Stimulated activated CD8-positive, alpha-beta memory T cell treated with anti-CD3 and anti-CD28 coated beads, Interleukin-7, amount 100 ng/mL, for 1 hour (primary cell): Measurements from ENCODE around the gene PPP2R5B.

ENCODE experiments used
- DNase-seq, 2 donors: peaks; one replicate each; pipeline ENCODE4 v3.0.0-alpha.2; 2020; ENCODE audit warnings: low read depth in 2 of 2

The PPP2R5B gene

DNA sequence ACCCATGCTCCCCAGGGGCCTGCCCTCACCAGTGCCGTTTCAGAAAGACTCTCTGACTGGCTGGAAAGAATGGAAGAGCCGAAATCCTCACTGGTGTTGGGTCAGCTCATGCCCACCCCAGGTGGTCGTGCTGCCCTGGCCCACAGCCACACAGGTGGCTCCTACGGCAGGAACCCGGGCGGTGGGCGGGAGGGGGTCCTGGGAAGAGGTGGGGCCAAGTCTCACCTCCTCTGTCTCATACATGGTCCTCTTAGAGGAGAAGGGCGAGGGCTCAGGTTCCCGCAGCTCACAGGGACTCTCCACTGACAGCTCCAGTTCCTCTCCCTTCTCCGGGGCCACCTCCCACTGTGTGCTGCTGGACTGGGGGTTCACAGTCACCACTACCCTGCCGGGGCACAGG is 15.7 kb upstream of the PPP2R5B start:
- DNase-seq, result no peak

DNA sequence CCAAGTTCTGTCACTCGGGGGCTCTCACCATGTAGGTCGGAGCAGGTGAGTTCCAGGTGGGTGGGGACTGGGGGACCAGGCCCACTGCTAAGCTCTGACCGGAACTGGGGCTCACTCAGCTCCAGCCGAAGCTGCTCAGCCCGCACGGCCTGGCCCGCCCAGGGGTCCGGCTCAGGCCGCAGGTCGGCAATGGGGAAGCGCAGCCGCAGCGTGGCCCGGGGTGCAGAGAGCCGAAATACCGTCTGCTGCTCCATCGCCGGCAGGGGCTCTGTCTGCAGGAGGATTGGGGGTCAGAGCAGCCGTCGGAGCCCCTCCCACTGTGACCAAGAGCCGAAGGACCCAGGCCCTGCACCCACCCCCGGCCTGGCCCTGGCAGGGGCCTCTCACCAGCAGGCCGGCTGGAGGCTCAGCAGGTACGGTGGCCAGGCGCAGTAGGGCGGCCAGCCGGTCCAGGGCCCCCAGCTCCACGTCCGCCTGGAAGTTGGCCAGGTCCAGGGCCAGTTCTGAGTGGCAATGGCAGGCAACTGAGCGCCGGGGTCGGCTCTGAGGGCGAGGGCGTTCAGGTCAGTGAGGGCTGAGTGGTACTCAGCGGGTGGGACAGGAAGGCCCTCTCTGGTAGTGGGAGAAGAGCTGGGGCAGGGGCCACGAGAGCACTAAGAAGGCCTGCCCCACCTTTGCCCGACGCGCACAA is 14.7 kb upstream of the PPP2R5B start:
- DNase-seq, result no peak

DNA sequence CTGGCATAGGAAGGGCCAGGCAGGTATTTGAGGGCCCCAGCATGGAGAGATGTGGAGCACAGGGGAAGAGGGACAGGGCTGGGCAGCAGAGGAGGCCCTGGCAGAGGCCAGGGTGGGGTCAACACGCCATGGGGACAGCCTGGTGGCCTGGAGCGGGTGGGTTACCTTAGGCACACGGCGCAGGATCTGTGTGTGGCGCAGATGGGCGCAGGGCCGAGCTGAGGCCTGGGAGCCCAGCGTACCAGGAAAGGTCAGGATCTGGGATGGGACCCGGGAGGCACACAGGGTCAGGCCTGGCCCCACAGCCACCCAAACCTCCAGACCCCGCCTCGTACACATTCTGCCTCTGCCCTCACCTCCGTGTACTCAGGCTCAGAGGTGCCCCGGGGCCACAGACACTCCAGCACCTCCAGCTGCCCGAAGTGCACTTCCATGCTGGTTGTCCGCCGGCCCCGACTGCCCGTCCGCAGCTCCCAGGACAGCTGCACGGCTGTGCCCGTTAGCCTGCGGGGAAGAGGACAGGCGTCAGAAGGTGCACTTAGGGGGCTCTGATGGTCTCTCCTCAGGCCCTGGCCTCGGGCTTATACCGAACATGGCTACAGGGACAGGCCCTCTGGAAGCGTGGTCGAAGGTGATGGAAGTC is 13.9 kb upstream of the PPP2R5B start:
- DNase-seq, result no peak

DNA sequence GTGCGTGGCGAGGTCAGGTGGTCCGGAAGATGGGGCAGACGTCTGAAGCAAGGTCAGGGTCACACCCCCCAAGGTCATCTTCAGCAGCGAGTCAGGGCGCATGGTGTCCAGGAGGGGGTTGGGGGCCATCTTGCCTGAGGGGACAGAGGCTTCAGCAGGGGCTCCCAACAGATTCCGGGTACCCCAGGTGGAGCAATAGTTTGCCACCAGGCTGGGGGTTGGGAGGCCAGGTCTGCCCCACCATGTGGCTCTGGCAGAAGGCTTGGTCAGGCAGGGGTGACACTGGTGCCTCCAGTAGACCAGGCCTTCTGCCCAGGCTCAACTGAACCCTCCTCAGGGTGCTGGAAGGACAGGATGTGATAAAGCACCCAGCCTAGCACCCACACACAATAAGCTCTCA is 13.3 kb upstream of the PPP2R5B start:
- no peak for DNase-seq

DNA sequence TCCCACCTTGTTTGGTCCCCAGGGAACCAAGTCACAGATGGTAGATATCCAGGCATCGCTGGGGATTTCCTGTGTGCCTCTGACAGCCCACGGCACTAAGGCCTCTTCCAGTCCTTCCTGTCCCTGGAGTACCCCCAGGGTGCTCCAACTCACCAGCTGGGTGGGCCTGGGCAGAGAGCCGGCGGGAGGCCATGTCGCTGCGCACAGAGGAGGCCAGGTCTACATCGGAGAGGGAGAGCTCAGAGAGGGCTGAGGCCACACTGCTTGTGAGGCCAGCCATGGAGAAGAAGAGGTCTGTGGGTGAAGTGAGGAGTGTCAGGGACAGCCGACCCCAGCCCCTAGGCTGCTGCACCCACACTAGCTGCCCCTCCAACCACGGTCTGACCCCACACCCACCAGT is 12.8 kb upstream of the PPP2R5B start:
- DNase-seq, result no peak

DNA sequence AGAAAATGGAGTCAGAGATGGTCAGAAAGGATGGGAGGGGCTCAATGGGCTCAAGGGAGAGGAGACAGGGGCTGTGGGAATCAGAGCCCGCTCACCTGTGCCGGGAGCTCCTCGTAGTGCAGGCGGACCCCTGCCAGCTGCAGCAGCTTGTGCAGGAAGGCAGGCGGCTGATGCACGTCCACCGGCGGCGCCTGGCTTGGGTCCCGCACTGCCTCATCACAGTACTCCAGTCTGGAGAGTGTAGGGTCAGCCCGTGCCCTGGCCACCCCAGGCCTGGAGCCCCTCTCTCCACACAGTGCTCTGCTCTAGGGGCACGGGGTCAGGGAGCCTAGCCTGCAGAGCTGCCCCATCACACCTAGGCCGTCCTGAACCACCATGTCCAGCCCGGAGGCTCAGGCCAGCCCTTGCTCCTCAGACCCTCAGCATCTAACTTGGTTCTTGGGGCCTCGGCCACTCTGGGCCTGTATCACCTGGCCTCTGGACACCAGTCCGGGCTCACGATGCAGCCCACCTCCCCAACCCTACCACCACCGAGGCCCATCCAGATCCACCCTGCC is 11.2 kb upstream of the PPP2R5B start:
- no peak for DNase-seq

DNA sequence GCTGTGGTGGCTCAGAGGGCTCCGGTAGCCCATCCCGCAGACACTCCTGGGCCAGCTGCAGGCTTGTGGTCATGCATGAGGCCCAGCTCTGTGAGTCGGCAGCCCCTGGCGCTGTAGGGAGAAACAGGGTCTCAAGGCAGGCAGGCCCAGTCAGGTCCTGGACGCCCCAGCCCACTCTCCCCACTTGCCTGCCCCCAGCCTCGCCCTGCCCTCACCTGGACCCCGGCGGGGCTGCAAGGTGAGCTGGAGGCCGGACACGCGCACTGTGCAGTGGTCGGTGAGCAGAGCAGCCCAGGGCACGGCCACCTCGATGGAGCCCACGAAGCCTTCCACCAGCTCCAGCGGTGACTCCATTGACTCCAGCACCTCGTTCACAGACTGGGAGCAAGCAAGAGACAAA is 10.4 kb upstream of the PPP2R5B start:
- DNase-seq, result no peak

DNA sequence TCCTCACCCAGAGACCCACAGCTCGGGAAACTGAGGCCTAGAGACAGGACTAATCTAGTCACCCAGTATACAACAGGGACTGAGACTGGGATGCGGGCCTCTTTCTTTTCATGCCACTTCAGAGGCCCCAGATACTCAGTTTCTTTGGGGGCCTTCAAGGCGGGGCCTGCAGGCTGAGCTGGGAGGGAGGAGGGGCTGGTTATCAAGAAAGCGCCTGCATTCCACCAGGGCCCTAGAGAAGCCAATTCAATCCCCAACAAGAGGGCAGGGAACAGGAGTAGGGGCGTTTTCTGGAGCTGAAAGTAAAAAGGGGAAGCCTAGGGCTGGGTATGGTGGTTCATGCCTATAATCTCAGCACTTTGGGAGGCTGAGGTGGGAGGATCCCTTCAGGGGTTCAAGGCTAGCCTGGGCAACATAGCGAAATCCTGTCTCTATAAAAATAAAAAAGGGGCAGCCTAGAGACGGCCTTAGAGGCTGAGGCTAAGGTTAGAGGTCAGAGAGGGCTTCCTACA is 9.1 kb upstream of the PPP2R5B start:
- DNase-seq, result no peak

DNA sequence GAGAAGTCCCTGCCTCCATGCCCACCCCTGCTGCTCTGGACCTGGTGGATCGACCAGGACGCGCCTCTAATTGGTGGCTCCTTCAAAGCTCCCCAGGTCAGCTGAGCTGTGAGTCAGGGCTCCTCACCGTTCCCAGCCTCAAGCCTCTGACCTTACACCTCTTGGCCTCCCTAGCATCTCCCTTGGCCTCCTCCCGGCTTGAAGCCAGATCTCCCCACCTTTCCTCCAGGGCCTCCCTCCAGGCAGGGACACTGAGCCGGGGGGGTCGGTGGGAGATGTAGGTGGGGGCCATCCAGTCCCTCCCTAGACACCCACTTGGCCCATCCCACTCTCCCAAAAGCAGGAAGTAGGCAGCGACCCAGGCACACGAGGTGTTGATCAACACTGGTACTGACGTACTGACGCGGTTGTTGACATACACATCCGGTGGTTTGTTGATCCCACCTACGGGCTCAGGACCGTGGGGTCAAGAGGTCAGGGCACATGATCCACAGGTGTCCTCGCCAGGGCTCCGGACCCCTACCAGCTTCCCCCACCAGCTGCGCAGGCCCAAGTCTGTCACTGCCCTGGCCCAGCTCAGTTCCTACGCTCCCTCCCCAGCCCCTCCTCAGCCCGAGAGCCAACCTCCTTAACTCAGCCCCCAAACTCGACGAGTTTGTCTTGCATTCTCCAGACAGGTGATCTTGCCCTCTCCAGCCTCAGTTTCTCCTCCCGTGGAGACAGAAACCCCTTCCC is 8.3 kb upstream of the PPP2R5B start:
- DNase-seq, result peak in 1 of 2 donors; percentile 8

DNA sequence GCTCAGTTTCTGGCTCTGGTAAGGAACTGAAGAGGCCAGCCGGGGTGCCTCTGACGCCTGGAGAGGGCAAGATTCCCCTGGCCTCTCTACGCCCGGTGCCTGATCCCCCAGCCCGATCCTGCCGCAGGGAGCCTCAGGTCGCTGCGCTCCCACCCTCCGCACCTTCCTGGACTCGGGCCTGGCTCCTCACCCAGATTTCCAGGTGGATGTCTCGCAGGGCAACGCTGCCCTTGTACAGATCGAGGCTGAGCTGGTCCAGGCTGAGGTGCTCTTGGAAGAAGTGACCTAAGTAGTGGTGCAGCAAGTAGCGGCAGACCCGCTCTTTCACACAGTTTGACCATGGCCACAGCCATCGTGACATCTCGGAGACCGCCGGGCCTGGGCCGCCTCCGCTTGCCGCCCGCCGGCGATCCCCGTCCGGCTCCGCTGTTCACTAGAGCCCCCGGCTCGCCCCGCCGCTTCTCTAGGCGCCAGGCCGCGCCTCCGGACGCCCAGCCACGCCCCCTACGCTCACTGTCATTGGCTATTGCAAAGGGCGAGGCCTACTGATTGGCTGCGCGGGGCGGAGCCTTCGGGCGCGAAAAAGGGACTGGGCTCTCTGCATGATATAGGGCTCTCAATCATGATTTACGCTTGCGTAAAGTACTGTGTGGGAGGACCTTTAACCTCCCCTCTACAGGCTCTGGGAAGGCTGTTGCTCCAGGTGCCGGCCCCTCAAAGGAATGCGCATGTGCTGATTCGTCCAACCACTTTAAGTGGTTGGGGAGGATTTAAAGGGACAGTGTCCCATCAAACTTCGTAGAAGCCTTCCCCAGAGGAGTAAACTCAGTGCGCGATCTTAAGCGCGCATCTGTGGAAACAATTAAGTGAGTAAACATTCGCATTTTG is 7.5 kb upstream of the PPP2R5B start, which contains the start of gene ATG2A:
Gene ATG2A, minus strand, starts transcription at position 435 of the 888 bp plus-strand sequence. Its CDS starts 74 bp downstream, at position 361.
- peak; percentile 97 for DNase-seq

DNA sequence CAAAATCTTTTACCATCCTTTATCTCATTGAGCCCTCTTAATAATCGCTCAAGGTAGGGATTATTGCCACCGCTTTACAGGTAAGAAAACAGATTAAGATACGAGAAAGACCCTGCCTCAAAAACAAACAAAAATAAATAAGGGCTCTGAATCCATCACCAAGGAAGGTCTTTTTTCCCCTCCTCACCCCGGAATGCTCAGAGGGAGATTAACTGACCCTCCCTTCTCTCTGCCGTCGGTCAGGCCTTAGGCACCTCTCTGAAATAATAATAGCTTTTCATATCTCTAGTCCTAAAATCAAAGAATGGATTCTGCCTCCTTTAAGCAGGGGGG is 6.9 kb upstream of the PPP2R5B start:
- no peak for DNase-seq

DNA sequence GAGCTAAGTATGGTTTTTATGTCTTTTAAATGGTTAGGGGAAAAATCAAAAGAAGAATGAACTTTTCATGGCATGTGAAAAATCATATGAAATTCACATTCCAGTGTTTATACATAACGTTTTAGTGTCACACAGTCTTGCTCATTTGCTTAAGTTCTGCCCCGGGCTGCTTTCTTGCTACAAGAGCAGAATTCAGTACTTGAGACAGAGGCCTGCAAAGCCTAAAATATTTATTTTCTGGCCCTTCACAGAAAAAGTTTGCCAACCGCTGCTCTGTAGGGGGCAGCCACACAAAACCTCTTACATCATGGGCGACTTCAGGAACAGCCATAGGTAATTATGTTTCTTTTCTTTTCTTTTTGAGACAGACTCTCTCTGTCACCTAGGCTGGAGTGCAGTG is 6.5 kb upstream of the PPP2R5B start:
- DNase-seq, result no peak

DNA sequence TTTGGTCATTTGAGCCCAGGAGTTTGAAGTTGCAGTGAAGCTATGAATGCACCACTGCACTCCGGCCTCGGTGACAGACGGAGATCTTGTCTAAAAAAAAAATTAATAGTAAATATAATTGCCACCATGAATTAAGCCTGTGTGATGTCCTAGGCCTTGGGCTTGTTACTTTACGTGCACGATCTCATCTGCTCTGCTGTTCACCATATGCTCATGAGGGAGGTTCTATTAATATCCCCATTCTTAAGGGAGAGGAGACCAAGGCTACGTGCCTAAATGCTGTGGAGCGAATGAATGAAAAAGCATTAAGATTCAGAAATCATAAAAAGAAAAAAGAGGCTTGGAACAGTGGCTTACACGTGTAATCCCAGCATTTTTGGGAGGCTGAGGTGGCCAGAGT is 4.9 kb upstream of the PPP2R5B start:
- no peak for DNase-seq

DNA sequence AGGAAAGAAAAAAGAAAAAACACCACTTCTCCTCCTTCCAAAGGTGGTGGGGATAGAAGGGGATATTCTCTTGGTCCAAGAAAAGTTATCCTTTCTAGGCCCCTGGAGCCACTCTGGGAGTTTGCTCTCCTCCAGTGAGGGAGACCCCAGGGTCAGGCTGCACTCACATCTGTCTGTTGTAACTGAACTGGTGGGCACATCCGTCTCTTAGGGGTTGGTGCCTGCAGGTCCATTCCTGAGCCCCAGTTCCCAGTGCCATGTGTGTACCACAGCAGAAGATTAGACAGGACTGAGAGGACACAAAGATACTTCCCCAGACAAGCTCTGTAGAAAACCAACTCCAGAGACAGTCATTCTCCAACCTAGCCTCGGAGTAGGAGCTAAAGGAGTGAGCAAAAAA is 4.4 kb upstream of the PPP2R5B start:
- DNase-seq, result no peak

DNA sequence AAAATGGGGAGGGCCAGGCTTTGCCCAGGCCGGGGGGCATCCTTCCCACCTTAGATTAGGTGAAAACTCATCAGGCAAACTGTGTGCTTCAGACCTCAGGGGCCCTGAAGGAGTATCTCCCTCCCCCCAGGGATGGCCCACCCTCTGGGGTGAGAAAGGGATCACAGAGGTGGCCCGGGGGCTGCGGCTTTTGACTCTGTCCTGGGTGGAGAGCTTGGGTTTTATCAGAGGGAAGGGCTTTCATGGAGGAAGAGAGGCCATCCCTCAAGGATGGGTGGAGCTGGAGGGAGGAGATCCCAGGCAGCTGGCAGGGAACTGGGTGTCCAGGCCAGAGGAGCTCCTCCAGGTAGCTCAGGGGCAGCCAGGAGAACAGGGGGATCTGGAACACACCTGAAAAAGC is 3.1 kb upstream of the PPP2R5B start:
- DNase-seq, result no peak

DNA sequence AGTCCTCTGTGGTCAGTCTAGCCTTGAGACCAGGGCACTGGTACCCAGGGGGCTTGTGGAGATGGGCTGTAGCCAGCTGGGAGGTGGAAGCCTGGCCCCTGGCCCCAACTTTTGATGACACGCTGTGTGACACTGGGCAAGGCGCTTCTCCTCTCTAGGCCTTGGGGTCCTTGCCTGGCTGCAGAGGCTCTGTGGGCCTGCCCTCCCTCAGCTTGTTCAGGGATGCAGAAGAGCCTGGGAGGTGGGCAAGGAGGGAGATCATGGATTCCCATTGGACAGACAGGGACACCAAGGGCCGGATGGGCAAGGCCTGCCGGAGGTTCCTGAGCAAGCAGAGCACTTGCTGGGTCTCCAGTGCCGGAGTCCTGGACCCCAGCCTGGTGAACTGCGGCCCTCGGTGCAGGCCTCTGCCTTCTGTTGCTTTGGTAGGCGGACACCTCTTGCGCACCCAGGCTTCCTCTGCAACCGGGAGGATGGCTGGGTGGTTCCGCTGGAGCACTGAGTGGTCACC is 1.3 kb upstream of the PPP2R5B start:
- DNase-seq, result no peak

DNA sequence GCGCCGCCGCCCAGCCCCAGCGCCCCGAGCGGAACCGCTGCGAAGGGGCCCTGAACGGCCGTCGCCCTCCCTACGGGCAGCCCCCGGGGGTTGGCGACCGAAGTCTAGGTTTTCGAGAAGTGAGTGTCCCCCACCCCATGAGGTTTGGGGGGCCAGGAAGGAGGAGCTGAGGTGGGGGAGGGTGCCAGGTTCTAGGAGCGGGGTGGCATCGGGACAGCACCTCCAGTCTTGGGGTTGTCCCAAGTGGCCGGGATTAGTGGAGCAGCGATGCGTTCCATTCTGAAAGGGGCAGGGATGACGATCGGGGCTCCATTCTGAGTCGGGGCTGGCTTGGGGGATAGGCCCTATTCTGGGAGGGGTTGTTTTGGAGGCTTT is 408 bp downstream of the PPP2R5B start:
- DNase-seq, result no peak

DNA sequence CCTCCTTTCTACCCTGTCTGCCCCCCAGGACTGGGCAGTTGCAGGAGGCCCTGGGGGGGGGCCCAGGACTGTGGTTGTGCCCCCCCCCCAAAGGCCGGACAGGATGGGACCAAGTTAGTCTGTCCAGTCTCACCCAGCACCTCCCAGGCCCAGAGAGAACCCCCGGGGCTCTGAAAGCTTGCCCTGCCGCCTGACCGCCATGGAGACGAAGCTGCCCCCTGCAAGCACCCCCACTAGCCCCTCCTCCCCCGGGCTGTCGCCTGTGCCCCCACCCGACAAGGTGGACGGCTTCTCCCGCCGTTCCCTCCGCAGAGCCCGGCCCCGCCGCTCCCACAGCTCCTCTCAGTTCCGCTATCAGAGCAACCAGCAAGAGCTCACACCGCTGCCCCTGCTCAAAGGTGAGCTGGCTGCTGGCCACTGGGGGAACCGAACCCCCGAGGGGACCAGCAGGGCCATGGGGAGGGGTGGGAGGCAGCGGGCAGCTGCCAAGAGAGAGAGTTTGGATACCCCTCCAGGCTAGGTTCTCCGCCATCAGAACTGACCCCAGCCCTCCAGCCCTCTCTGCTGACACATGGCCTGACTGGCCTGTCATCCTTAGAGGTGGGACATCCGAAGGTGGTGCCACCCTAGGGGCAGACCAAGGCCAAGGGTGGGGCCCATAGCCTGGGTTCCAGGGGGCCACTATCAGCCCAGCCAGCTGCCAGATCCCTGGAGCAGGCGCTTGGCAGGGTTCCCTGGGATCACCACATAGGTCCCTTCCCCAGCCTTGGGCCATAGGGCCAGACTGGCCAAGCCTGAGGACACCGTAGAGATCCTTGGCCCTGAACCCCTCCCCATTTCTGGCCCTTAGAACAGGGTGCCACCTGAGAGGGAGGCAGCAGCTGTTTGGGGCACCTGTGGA is 1.3 kb downstream of the PPP2R5B start:
- no peak for DNase-seq

DNA sequence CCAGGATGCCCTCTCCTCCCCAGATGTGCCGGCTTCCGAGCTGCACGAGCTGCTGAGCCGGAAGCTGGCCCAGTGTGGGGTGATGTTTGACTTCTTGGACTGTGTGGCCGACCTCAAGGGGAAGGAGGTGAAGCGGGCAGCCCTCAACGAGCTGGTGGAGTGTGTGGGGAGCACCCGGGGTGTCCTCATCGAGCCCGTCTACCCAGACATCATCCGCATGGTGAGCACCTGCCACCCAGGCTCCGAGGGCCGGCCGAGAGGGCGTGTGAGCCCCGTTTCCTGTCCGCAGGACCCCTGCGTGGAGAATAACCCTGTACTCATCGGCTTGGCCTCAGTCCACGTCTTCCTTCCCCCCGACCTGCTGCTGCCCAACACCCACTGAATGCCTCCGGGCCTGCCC is 2.2 kb downstream of the PPP2R5B start:
- no peak for DNase-seq

DNA sequence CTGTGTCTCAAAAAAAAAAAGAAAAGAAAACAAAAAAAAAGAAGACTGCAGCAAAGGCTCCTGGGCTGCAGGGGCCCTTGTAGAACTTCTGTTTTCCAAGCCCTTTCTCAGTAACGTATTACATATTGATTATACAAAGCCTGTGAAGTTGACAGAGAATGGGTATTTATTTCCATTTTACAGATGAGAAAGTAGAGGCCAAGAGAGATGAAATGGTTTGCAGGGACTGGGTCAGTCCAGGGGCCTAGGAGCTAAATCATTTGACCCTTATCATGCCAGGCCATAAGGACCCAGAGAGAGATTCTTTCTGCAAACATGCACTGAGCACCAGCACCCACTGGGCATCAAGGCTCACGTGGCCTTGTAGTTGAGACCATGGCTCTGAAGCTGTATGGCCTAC is 4.5 kb downstream of the PPP2R5B start:
- no peak for DNase-seq
